Measurements from ENCODE around the gene TXLNA. TPM values are rescaled to one million over a fixed set of nuclear protein-coding genes. Genes with fewer than 3 reads are reported as not detected.

The TXLNA gene
- total RNA-seq, 1 donor from 2014 or later: 47.5 TPM

DNA sequence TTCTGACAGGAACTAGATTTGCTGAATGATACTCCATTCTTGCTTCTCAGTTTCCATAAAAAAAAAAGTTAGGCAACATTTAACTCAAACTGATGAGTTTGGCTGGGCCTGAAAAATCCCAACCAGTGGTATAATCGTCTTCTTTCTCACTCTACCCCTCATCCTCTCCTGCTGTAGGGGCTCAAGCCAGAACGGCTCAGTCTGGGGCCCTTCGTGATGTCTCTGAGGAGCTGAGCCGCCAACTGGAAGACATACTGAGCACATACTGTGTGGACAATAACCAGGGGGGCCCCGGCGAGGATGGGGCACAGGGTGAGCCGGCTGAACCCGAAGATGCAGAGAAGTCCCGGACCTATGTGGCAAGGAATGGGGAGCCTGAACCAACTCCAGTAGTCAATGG, 1.6 kb downstream of the TXLNA start:
- TF ChIP-seq, protein P1, sequence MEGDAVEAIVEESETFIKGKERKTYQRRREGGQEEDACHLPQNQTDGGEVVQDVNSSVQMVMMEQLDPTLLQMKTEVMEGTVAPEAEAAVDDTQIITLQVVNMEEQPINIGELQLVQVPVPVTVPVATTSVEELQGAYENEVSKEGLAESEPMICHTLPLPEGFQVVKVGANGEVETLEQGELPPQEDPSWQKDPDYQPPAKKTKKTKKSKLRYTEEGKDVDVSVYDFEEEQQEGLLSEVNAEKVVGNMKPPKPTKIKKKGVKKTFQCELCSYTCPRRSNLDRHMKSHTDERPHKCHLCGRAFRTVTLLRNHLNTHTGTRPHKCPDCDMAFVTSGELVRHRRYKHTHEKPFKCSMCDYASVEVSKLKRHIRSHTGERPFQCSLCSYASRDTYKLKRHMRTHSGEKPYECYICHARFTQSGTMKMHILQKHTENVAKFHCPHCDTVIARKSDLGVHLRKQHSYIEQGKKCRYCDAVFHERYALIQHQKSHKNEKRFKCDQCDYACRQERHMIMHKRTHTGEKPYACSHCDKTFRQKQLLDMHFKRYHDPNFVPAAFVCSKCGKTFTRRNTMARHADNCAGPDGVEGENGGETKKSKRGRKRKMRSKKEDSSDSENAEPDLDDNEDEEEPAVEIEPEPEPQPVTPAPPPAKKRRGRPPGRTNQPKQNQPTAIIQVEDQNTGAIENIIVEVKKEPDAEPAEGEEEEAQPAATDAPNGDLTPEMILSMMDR (IDR thresholded peaks at IDR 0.05): no peak
- Histone ChIP-seq H3K9me3 (no peaks in the 10 kb centered on the region), H3K4me3 (peak overlapping the region; percentile 80), H3K4me1 (peaks cover 45% of the 10 kb centered on the region), H3K27me3 (no peaks in the 10 kb centered on the region), H3K36me3 (peaks cover 43% of the 10 kb centered on the region), H3K27ac (no peak overlapping the region)
- ATAC-seq: no peak
- DNase-seq: no peak
- intact Hi-C loops (cut with DNase I): no loop called here

- TF ChIP-seq, protein P1 (IDR thresholded peaks at IDR 0.05): no peak
- ATAC-seq (no peak), DNase-seq (no peak)
- intact Hi-C loops (cut with DNase I): no loop called here
- no peak overlapping the region for H3K27ac ChIP-seq
- H3K4me3 ChIP-seq: peak overlapping the region; percentile 80
- H3K4me1 ChIP-seq: peaks cover 45% of the 10 kb centered on the region
- no peaks in the 10 kb centered on the region for H3K27me3 ChIP-seq
- peaks cover 48% of the 10 kb centered on the region for H3K36me3 ChIP-seq
- H3K9me3 ChIP-seq: no peaks in the 10 kb centered on the region
Measured at GRCh38 chr1:32181563-32181962, 2.1 kb downstream of the TXLNA start.

- Histone ChIP-seq H3K4me1 (peaks cover 45% of the 10 kb centered on the region), H3K9me3 (no peaks in the 10 kb centered on the region), H3K4me3 (no peak overlapping the region), H3K27ac (no peak overlapping the region), H3K27me3 (no peaks in the 10 kb centered on the region), H3K36me3 (peaks cover 53% of the 10 kb centered on the region)
- no peak for ATAC-seq
- no peak for DNase-seq
- intact Hi-C loops (cut with DNase I): no loop called here
- TF ChIP-seq, protein P1 (IDR thresholded peaks at IDR 0.05): no peak
Measured at GRCh38 chr1:32182060-32182459, 2.6 kb downstream of the TXLNA start.

DNA sequence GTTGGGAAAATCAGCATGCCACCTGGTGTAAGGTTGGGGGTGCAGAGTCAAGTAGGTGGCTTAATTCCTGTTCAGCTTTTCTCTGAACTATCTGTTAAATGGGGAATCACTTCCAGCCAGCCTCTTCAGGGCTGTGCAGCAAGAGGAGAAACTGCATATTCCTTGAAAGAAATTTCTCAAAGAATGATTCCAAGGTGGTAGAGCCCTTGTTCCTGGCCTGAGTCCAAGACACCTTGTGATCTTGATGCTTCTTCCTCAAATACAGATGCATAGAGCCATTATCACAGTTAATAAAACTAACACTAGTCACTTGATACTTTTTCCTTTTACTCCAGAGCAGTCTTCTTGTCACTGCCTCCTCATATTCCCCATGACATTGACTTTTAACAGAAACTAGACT, 5.2 kb downstream of the TXLNA start:
- intact Hi-C loops (cut with DNase I): no loop called here
- H3K27me3 ChIP-seq: no peaks in the 10 kb centered on the region
- H3K4me3 ChIP-seq: no peak overlapping the region
- peaks cover 37% of the 10 kb centered on the region for H3K4me1 ChIP-seq
- TF ChIP-seq, protein P1 (IDR thresholded peaks at IDR 0.05): no peak
- DNase-seq (no peak), ATAC-seq (no peak)
- peaks cover 79% of the 10 kb centered on the region for H3K36me3 ChIP-seq
- no peaks in the 10 kb centered on the region for H3K9me3 ChIP-seq
- H3K27ac ChIP-seq: no peak overlapping the region

GRCh38 chr1:32186077-32186476, 6.6 kb downstream of the TXLNA start:
- Histone ChIP-seq H3K36me3 (peaks cover 92% of the 10 kb centered on the region), H3K4me3 (no peak overlapping the region), H3K9me3 (no peaks in the 10 kb centered on the region), H3K27me3 (no peaks in the 10 kb centered on the region), H3K27ac (no peak overlapping the region), H3K4me1 (peaks cover 31% of the 10 kb centered on the region)
- intact Hi-C loops (cut with DNase I): no loop called here
- DNase-seq (no peak), ATAC-seq (no peak)
- TF ChIP-seq, protein P1 (IDR thresholded peaks at IDR 0.05): no peak

GRCh38 chr1:32186491-32186890, 7.0 kb downstream of the TXLNA start:
- no peak overlapping the region for H3K4me3 ChIP-seq
- ATAC-seq (no peak), DNase-seq (no peak)
- H3K27ac ChIP-seq: no peak overlapping the region
- H3K36me3 ChIP-seq: peaks cover 92% of the 10 kb centered on the region
- no peaks in the 10 kb centered on the region for H3K27me3 ChIP-seq
- H3K9me3 ChIP-seq: no peaks in the 10 kb centered on the region
- TF ChIP-seq, protein P1 (IDR thresholded peaks at IDR 0.05): no peak
- H3K4me1 ChIP-seq: peaks cover 27% of the 10 kb centered on the region
- intact Hi-C loops (cut with DNase I): no loop called here

All from upper lobe of right lung (tissue), 1 donor.